Upper lobe of right lung (tissue), 1 donor: ENCODE measurements around the gene FILIP1L. TPM values are rescaled to one million over a fixed set of nuclear protein-coding genes. Genes with fewer than 3 reads are reported as not detected.
A peak's percentile ranks its signal among the peaks of the same experiment; 100 is the strongest.

ENCODE experiments used
- ATAC-seq: fragments of 200-7000 bp; cut with Tn5 transposase; one replicate; pipeline ENCODE4 v1.9.1; 2020; ENCODE audit warnings: mild to moderate bottlenecking, moderate library complexity
- DNase-seq: peaks from one replicate; pipeline ENCODE4 v3.0.0-alpha.2; 2020
- H3K27ac ChIP-seq: fragments of 200-600 bp; one replicate; pipeline ENCODE4 v1.8.0; 2022
- H3K27me3 ChIP-seq: fragments of 200-600 bp; one replicate; pipeline ENCODE4 v1.8.0; 2022; ENCODE audit warnings: mild to moderate bottlenecking
- H3K36me3 ChIP-seq: fragments of 200-600 bp; one replicate; pipeline ENCODE4 v1.8.0; 2022
- H3K4me1 ChIP-seq: fragments of 200-600 bp; one replicate; pipeline ENCODE4 v1.8.0; 2022
- H3K4me3 ChIP-seq: fragments of 200-600 bp; one replicate; pipeline ENCODE4 v1.8.0; 2022; ENCODE audit warnings: mild to moderate bottlenecking
- H3K9me3 ChIP-seq: fragments of 200-600 bp; one replicate; pipeline ENCODE4 v1.8.0; 2022
- intact Hi-C: fragments of 100-400 bp; cut with DNase I; formaldehyde crosslinking; loops from one replicate; pipeline ENCODE4 v1.11.0; 2022
- total RNA-seq: library from RNA; stranded (reverse); fragmentation: NEBNext Ultra II Directional; extraction: Animal tissue kit (Norgen Biotek cat#: 25700); gene quantifications from one replicate; pipeline ENCODE4 v1.2.1, GENCODE V29; 2021
- TF ChIP-seq, protein P1 (sequence below): fragments of 200-600 bp; IDR thresholded peaks from one replicate; pipeline ENCODE4 v1.8.0; 2022; ENCODE audit warnings: antibody characterized with exemption
- donor health status: DM: no; HTN: yes; CAD: no; lungs with severe emphysema.

The FILIP1L gene
- total RNA-seq, 1 donor from 2014 or later: 43.2 TPM

- Histone ChIP-seq H3K36me3 (no peaks in the 10 kb centered on the region), H3K27ac (peak overlapping the region; percentile 64), H3K27me3 (no peaks in the 10 kb centered on the region), H3K4me3 (no peak overlapping the region), H3K9me3 (no peaks in the 10 kb centered on the region), H3K4me1 (peaks cover 33% of the 10 kb centered on the region)
- ATAC-seq (peak; percentile 82), DNase-seq (no peak)
- TF ChIP-seq, protein P1, sequence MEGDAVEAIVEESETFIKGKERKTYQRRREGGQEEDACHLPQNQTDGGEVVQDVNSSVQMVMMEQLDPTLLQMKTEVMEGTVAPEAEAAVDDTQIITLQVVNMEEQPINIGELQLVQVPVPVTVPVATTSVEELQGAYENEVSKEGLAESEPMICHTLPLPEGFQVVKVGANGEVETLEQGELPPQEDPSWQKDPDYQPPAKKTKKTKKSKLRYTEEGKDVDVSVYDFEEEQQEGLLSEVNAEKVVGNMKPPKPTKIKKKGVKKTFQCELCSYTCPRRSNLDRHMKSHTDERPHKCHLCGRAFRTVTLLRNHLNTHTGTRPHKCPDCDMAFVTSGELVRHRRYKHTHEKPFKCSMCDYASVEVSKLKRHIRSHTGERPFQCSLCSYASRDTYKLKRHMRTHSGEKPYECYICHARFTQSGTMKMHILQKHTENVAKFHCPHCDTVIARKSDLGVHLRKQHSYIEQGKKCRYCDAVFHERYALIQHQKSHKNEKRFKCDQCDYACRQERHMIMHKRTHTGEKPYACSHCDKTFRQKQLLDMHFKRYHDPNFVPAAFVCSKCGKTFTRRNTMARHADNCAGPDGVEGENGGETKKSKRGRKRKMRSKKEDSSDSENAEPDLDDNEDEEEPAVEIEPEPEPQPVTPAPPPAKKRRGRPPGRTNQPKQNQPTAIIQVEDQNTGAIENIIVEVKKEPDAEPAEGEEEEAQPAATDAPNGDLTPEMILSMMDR: no peak
- intact Hi-C loops: no loop called here
These were observed 73.7 kb downstream of the FILIP1L start for GRCh38 chr3:100040451-100041225.

DNA sequence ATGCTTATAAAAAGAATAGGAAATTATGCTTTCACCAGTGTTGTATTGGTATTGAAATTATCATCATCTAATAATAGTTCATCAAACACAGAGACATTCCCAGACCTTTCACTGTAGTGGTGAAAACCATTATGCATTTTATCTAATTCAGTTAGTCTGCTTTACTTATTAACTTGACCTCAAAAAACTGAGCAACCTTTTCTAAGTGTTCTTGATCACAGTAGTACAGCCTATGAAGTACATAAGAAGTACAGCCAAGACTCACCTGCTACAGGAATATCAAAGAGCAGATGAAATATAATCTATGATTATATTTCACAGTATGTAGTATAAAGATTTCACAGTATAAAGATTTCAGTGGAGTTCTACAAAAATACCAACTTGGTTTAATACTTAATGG is 75.2 kb downstream of the FILIP1L start:
- no peak overlapping the region for H3K4me3 ChIP-seq
- no peaks in the 10 kb centered on the region for H3K9me3 ChIP-seq
- ATAC-seq: peak; percentile 60
- DNase-seq: no peak
- TF ChIP-seq, protein P1: no peak
- intact Hi-C loops: no loop called here
- no peaks in the 10 kb centered on the region for H3K27me3 ChIP-seq
- H3K4me1 ChIP-seq: peaks cover 33% of the 10 kb centered on the region
- no peaks in the 10 kb centered on the region for H3K36me3 ChIP-seq
- H3K27ac ChIP-seq: no peak overlapping the region

- no peaks in the 10 kb centered on the region for H3K9me3 ChIP-seq
- H3K4me1 ChIP-seq: peaks cover 6% of the 10 kb centered on the region
- no peaks in the 10 kb centered on the region for H3K27me3 ChIP-seq
- TF ChIP-seq, protein P1: no peak
- H3K4me3 ChIP-seq: no peak overlapping the region
- intact Hi-C loops: no loop called here
- H3K27ac ChIP-seq: no peak overlapping the region
- H3K36me3 ChIP-seq: no peaks in the 10 kb centered on the region
- DNase-seq: no peak
- no peak for ATAC-seq
These were observed 80.3 kb downstream of the FILIP1L start for GRCh38 chr3:100033903-100034471.

GRCh38 chr3:100033184-100033583 is 81.1 kb downstream of the FILIP1L start:
- TF ChIP-seq, protein P1: no peak
- Histone ChIP-seq H3K27me3 (no peaks in the 10 kb centered on the region), H3K36me3 (no peaks in the 10 kb centered on the region), H3K9me3 (no peaks in the 10 kb centered on the region), H3K4me3 (no peak overlapping the region), H3K27ac (no peak overlapping the region), H3K4me1 (peaks cover 6% of the 10 kb centered on the region)
- DNase-seq (no peak), ATAC-seq (no peak)
- intact Hi-C loops: no loop called here

DNA sequence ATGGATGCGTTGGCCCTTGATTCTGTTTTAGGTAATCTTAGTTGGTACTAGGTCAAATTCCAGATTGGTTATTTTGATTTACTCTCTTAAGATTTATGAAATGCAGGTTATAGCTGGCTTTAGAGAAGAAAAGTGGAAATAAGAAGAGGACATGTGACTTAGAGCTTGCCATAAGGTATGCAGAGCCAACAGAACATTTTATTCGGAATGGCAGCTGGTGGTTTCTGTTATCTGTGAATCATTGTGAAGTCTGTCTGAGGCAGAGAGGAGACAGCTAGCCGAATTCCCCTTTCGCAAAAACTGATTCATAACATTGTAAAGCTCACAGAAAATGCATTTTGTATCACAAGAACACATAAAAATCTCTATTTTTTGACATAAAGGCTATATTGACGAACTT is 82.1 kb downstream of the FILIP1L start:
- Histone ChIP-seq H3K27me3 (no peaks in the 10 kb centered on the region), H3K4me3 (no peak overlapping the region), H3K27ac (no peak overlapping the region), H3K4me1 (peaks cover 6% of the 10 kb centered on the region), H3K36me3 (no peaks in the 10 kb centered on the region), H3K9me3 (no peaks in the 10 kb centered on the region)
- no peak for ATAC-seq
- TF ChIP-seq, protein P1: no peak
- intact Hi-C loops: no loop called here
- DNase-seq: no peak
